SK-N-SH (cell line): ENCODE data around the gene STARD7. TPM values are rescaled to one million over a fixed set of nuclear protein-coding genes. Genes with fewer than 3 reads are reported as not detected.
A peak's percentile ranks its signal among the peaks of the same experiment; 100 is the strongest.

Experiments
- CTCF ChIA-PET: fragments of 300-600, 350-600 bp; formaldehyde crosslinking; extraction: SDS; loops from one replicate; lab custom pipeline; 2021; lab: Yijun Ruan, JAX
- POLR2A ChIA-PET: fragments of 350-600 bp; sonication (Branson Sonifier 250); formaldehyde crosslinking; extraction: SDS; loops from one replicate; lab custom pipeline; 2020; ENCODE audit warnings: antibody characterized with exemption, inconsistent platforms; lab: Yijun Ruan, JAX
- DNase-seq: peaks from one replicate; pipeline ENCODE4 v3.0.0; 2012
- H2AFZ ChIP-seq: fragments of 200-600 bp; sonication (generic); 2 replicates; pipeline ENCODE4 v1.8.1; 2016; ENCODE audit warnings: antibody characterized with exemption, mild to moderate bottlenecking, low read depth
- H3F3A ChIP-seq: fragments of 200-600 bp; sonication (generic); replicated peaks from 2 replicates; pipeline ENCODE3; 2016; ENCODE audit warnings: antibody characterized with exemption, mild to moderate bottlenecking; ENCODE audit not compliant: insufficient read depth
- H3K27ac ChIP-seq, 2 experiments: fragments of 200-500 bp in 1 of 2; fragments of 200-600 bp in 1 of 2; sonication (Bioruptor generic) in 1 of 2; sonication (generic), shearing (Covaris generic) in 1 of 2; 2 replicates each; pipeline versions ENCODE4 v1.5.1 to v1.6.1; 2014 to 2016; ENCODE audit warnings: low read depth in 2 of 2, inconsistent platforms in 1 of 2, low read length in 1 of 2, mild to moderate bottlenecking in 1 of 2, mixed read lengths in 1 of 2
- H3K27me3 ChIP-seq: fragments of 200-600 bp; sonication (generic), shearing (Covaris generic); 2 replicates; pipeline ENCODE4 v1.6.1; 2016; ENCODE audit warnings: mixed run types; ENCODE audit not compliant: insufficient read depth
- H3K36me3 ChIP-seq, 2 experiments: fragments of 200-500 bp in 1 of 2; fragments of 200-600 bp in 1 of 2; sonication (Bioruptor generic) in 1 of 2; sonication (generic) in 1 of 2; replicated peaks in 1 of 2; 2 replicates each; pipeline versions ENCODE3 to v1.5.1; 2014 to 2016; ENCODE audit warnings: low read length in 1 of 2, mild to moderate bottlenecking in 1 of 2; ENCODE audit not compliant: insufficient read depth in 2 of 2, control insufficient read depth in 1 of 2
- H3K4me1 ChIP-seq, 2 experiments: fragments of 200-500 bp in 1 of 2; fragments of 200-600 bp in 1 of 2; sonication (Bioruptor generic) in 1 of 2; sonication (generic), shearing (Covaris generic) in 1 of 2; 2 replicates each; pipeline versions ENCODE4 v1.5.1 to v1.6.1; 2014 to 2016; ENCODE audit warnings: low read depth in 1 of 2, low read length in 1 of 2, mixed run types in 1 of 2; ENCODE audit not compliant: insufficient read depth in 2 of 2, control insufficient read depth in 1 of 2
- H3K4me2 ChIP-seq: fragments of 200-600 bp; sonication (generic), shearing (Covaris generic); 2 replicates; pipeline ENCODE4 v1.6.1; 2017; ENCODE audit warnings: mixed run types
- H3K4me3 ChIP-seq, 2 experiments: fragments of 200-500 bp in 1 of 2; fragments of 200-600 bp in 1 of 2; sonication (Bioruptor generic) in 1 of 2; sonication (generic), shearing (Covaris generic) in 1 of 2; 2 replicates each; pipeline versions ENCODE4 v1.5.1 to v1.8.1; 2014 to 2016; ENCODE audit warnings: low read depth in 2 of 2, inconsistent platforms in 1 of 2, low read length in 1 of 2, mild to moderate bottlenecking in 1 of 2, mixed read lengths in 1 of 2, moderate library complexity in 1 of 2
- H3K79me2 ChIP-seq: fragments of 200-600 bp; sonication (generic); 2 replicates; pipeline ENCODE4 v1.8.1; 2017; ENCODE audit warnings: mild to moderate bottlenecking; ENCODE audit not compliant: insufficient read depth
- H3K9ac ChIP-seq: fragments of 200-600 bp; sonication (generic); 2 replicates; pipeline ENCODE4 v1.6.1; 2017; ENCODE audit warnings: mixed run types
- H3K9me2 ChIP-seq: fragments of 200-600 bp; sonication (generic); 2 replicates; pipeline ENCODE4 v1.6.1; 2017; ENCODE audit warnings: mixed run types
- H3K9me3 ChIP-seq: fragments of 200-600 bp; sonication (generic); 2 replicates; pipeline ENCODE4 v1.6.1; 2017; ENCODE audit warnings: mixed run types, mild to moderate bottlenecking, moderate library complexity
- H4K20me1 ChIP-seq: fragments of 200-600 bp; sonication (generic); 2 replicates; pipeline ENCODE4 v1.6.1; 2017; ENCODE audit warnings: mild to moderate bottlenecking, mixed run types; ENCODE audit not compliant: insufficient read depth
- CHD2 ChIP-seq: fragments of 150-350 bp; IDR thresholded peaks from 2 replicates; pipeline ENCODE4 v1.6.1; 2018; ENCODE audit warnings: low read length; ENCODE audit not compliant: partially characterized antibody
- ELF1 ChIP-seq: IDR thresholded peaks from 2 replicates; pipeline ENCODE4 v1.4.0; 2012
- EP300 ChIP-seq, 2 experiments: IDR thresholded peaks; 2 replicates each; pipeline versions ENCODE4 v1.4.0 to v1.6.1; 2012; ENCODE audit warnings: borderline replicate concordance in 1 of 2, low read depth in 1 of 2, low read length in 1 of 2
- EZH2phosphoT487 ChIP-seq: fragments of 200-600 bp; sonication (generic); IDR thresholded peaks from 2 replicates; pipeline ENCODE4 v1.6.1; 2017; ENCODE audit warnings: low read depth, mixed run types, mild to moderate bottlenecking, antibody characterized with exemption, moderate library complexity, borderline replicate concordance
- FOSL2 ChIP-seq: IDR thresholded peaks from 2 replicates; pipeline ENCODE4 v1.4.0; 2012; ENCODE audit warnings: low read depth, mild to moderate bottlenecking, moderate library complexity, borderline replicate concordance
- FOXM1 ChIP-seq: IDR thresholded peaks from 2 replicates; pipeline ENCODE4 v1.4.0; 2012; ENCODE audit warnings: low read depth, mild to moderate bottlenecking
- GABPA ChIP-seq: IDR thresholded peaks from 2 replicates; pipeline ENCODE4 v1.4.0; 2012; ENCODE audit warnings: low read depth, mild to moderate bottlenecking
- GATA2 ChIP-seq: sonication (generic); formaldehyde crosslinking; IDR thresholded peaks from 2 replicates; pipeline ENCODE4 v1.5.0; 2020; ENCODE audit warnings: mild to moderate bottlenecking, missing genetic modification reagents
- IRF3 ChIP-seq: fragments of 150-350 bp; IDR thresholded peaks from 2 replicates; pipeline ENCODE4 v1.6.1; 2016; ENCODE audit warnings: mild to moderate bottlenecking, low read depth, low read length
- JUND ChIP-seq: IDR thresholded peaks from 2 replicates; pipeline ENCODE4 v1.4.0; 2012
- MAX ChIP-seq: IDR thresholded peaks from 2 replicates; pipeline ENCODE4 v1.4.0; 2012; ENCODE audit warnings: low read depth
- NFIC ChIP-seq: IDR thresholded peaks from 2 replicates; pipeline ENCODE4 v1.4.0; 2012; ENCODE audit warnings: borderline replicate concordance
- NRF1 ChIP-seq: IDR thresholded peaks from 2 replicates; pipeline ENCODE4 v1.6.1; 2012; ENCODE audit warnings: low read depth, mild to moderate bottlenecking, low read length
- POLR2AphosphoS5 ChIP-seq: IDR thresholded peaks from 2 replicates; pipeline ENCODE4 v1.6.1; 2012; ENCODE audit warnings: low read depth, low read length
- RAD21 ChIP-seq: IDR thresholded peaks from 2 replicates; pipeline ENCODE4 v1.6.1; 2012; ENCODE audit warnings: mild to moderate bottlenecking, low read length
- RCOR1 ChIP-seq: fragments of 150-350 bp; IDR thresholded peaks from 2 replicates; pipeline ENCODE4 v1.6.1; 2017; ENCODE audit warnings: antibody characterized with exemption, low read length
- SIN3A ChIP-seq: IDR thresholded peaks from 2 replicates; pipeline ENCODE4 v1.6.1; 2012; ENCODE audit warnings: low read depth, mild to moderate bottlenecking, low read length, moderate library complexity, borderline replicate concordance
- TAF1 ChIP-seq: IDR thresholded peaks from 2 replicates; pipeline ENCODE4 v1.6.1; 2012; ENCODE audit warnings: low read depth, mild to moderate bottlenecking, low read length, moderate library complexity, borderline replicate concordance
- TCF12 ChIP-seq: IDR thresholded peaks from 2 replicates; pipeline ENCODE4 v1.4.0; 2012
- TEAD4 ChIP-seq: IDR thresholded peaks from 2 replicates; pipeline ENCODE4 v1.4.0; 2012; ENCODE audit warnings: mild to moderate bottlenecking, borderline replicate concordance; ENCODE audit not compliant: insufficient read depth
- USF2 ChIP-seq: fragments of 150-350 bp; IDR thresholded peaks from 2 replicates; pipeline ENCODE4 v1.6.1; 2017; ENCODE audit warnings: antibody characterized with exemption, low read length, low read depth, borderline replicate concordance
- YY1 ChIP-seq: IDR thresholded peaks from 2 replicates; pipeline ENCODE4 v1.4.0; 2012; ENCODE audit warnings: low read depth, mild to moderate bottlenecking
- WGBS: methylation state at CpG from one replicate; pipeline ENCODE4 v1.1.6; 2017; ENCODE audit warnings: low lambda C conversion rate; 5-methylcytosine and 5-hydroxymethylcytosine counted together
- polyA plus RNA-seq, 3 experiments: library from polyadenylated mRNA; depleted of rRNA; stranded (reverse); fragments of >200 nt; gene quantifications; 2 replicates each; pipeline ENCODE4 v1.2.3, GENCODE V29; 2012
- TF ChIP-seq, protein P1 (sequence below): fragments of 200-600 bp; sonication (generic); IDR thresholded peaks from 2 replicates; pipeline ENCODE4 v1.6.1; 2017; ENCODE audit warnings: antibody characterized with exemption, mild to moderate bottlenecking, moderate library complexity
- TF ChIP-seq, protein P2 (sequence below): IDR thresholded peaks from 2 replicates; pipeline ENCODE4 v1.4.0; 2012; ENCODE audit warnings: low read depth, borderline replicate concordance

The STARD7 gene
- polyA plus RNA-seq, 1 of the 3 experiments (the other 2 are of a cell fraction): 36.1 TPM

DNA sequence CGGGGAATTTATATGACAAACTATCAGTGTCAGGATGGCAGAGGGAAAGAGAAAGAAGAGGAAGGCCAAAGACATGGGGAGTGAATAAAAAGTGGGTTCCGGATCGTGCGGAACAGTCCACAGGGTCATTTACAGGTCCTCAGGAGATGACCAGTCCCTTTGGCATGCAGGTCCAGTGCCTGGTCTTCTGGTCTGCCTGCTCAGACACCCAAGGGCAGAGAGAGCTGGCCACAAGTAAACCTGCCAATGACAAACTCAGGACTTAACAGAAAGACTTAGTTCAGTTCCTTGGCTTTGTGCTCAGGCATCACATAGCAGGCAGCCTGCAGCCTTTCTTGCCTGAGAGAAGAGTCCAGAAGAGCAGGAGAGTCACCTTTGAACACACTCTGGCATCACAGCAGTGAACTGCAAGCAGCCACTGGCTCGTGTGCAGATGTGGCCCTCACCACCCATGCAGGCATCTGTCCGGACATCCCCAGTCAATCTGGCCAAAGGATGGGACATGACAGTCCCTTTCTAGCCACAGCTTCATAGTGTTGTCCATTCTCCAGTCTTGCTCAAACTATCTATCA is 43.2 kb upstream of the STARD7 start (continued):
- no peak for TF ChIP-seq NRF1
- TF ChIP-seq EP300 (IDR thresholded peaks at IDR 0.05; ENCODE audit: borderline replicate concordance in 1 of 2, low read depth in 1 of 2, low read length in 1 of 2): no peak
- peak; percentile 38; the same call in 1 of the 2 replicates for TF ChIP-seq TAF1
- TF ChIP-seq, protein P1, sequence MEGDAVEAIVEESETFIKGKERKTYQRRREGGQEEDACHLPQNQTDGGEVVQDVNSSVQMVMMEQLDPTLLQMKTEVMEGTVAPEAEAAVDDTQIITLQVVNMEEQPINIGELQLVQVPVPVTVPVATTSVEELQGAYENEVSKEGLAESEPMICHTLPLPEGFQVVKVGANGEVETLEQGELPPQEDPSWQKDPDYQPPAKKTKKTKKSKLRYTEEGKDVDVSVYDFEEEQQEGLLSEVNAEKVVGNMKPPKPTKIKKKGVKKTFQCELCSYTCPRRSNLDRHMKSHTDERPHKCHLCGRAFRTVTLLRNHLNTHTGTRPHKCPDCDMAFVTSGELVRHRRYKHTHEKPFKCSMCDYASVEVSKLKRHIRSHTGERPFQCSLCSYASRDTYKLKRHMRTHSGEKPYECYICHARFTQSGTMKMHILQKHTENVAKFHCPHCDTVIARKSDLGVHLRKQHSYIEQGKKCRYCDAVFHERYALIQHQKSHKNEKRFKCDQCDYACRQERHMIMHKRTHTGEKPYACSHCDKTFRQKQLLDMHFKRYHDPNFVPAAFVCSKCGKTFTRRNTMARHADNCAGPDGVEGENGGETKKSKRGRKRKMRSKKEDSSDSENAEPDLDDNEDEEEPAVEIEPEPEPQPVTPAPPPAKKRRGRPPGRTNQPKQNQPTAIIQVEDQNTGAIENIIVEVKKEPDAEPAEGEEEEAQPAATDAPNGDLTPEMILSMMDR: no peak
- TF ChIP-seq GABPA: no peak
- 0 out of 2 replicates have a peak, but pooled peaks have one; percentile 10 for TF ChIP-seq TCF12
- TF ChIP-seq, protein P2, sequence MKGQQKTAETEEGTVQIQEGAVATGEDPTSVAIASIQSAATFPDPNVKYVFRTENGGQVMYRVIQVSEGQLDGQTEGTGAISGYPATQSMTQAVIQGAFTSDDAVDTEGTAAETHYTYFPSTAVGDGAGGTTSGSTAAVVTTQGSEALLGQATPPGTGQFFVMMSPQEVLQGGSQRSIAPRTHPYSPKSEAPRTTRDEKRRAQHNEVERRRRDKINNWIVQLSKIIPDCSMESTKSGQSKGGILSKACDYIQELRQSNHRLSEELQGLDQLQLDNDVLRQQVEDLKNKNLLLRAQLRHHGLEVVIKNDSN: no peak
- peak; percentile 95 for TF ChIP-seq JUND
- no peak for TF ChIP-seq IRF3
- peak; percentile 19; the same call in 1 of the 2 replicates for TF ChIP-seq NFIC
- TF ChIP-seq, all 33 proteins: peak for 14

DNA sequence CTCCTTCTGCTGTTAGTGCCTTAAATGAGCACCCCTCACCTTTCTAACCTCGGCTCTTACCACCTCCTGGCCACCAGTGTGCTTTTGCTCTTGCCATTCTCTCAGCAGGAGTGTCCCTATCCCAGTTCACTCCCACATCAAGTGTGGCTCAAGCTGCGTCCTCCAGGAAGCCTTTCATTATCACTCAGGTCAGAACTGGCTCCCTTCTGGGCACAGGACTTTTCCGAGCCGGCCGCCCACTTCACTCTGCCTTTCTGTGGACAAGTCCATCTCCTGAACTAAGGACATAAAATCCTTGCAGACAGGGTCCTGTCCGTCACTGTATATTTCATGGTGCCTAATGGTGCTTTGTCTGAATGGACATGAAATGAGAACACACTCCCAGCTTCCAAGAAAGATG is 41.6 kb upstream of the STARD7 start:
- Histone ChIP-seq H3F3A (peaks cover 27% of the 10 kb centered on the region), H3K9me3 (no peaks in the 10 kb centered on the region), H2AFZ (no peak overlapping the region), H3K79me2 (peaks cover 21% of the 10 kb centered on the region), H4K20me1 (no peaks in the 10 kb centered on the region), H3K4me1 (peaks cover 21 to 22% of the 10 kb centered on the region in 2 experiments; a peak in 3 of 4 replicates), H3K9me2 (no peaks in the 10 kb centered on the region), H3K4me3 (no peak overlapping the region), H3K36me3 (peaks cover 18 to 30% of the 10 kb centered on the region in 2 experiments), H3K27me3 (no peaks in the 10 kb centered on the region), H3K9ac (no peak overlapping the region), H3K27ac (peak overlapping the region; percentile 61 to 80; a peak in 3 of 4 replicates), H3K4me2 (peak overlapping the region; percentile 16; the same call in 1 of the 2 replicates)
- DNase-seq: no peak
- POLR2A ChIA-PET: no interaction called here
- WGBS: 95% methylated on average over 6 of the region's 6 CpGs
- CTCF ChIA-PET: interaction anchor here (1.4 to 1.8 kb wide), 3 partner anchors 11 to 17 kb away, joined by 4 to 7 read pairs (median 4); no protein-coding TSS in a partner anchor
- TF ChIP-seq, protein P2: no peak
- no peak for TF ChIP-seq POLR2AphosphoS5
- TF ChIP-seq MAX: no peak
- TF ChIP-seq GATA2 (CRISPR knock-in tag): no peak
- TF ChIP-seq YY1: no peak
- no peak for TF ChIP-seq SIN3A
- TF ChIP-seq TCF12: no peak
- TF ChIP-seq FOXM1: no peak
- no peak for TF ChIP-seq USF2
- TF ChIP-seq TEAD4: no peak
- TF ChIP-seq NFIC: no peak
- TF ChIP-seq EZH2phosphoT487: no peak
- TF ChIP-seq RAD21: no peak
- TF ChIP-seq FOSL2: no peak
- TF ChIP-seq CHD2: no peak
- TF ChIP-seq RCOR1: no peak
- TF ChIP-seq ELF1: no peak
- TF ChIP-seq, protein P1: no peak
